GM23338 (cell line): ENCODE measurements around the gene EPAS1. TPM values are rescaled to one million over a fixed set of nuclear protein-coding genes. Genes with fewer than 3 reads are reported as not detected.

Experiments used
- CREB1 ChIP-seq: fragments of 250-450 bp; sonication (Bioruptor Pico); IDR thresholded peaks from 2 replicates; pipeline ENCODE4 v1.5.0; 2020; ENCODE audit warnings: low read depth, mild to moderate bottlenecking, moderate library complexity
- EZH2 ChIP-seq: fragments of 200-600 bp; sonication (generic); IDR thresholded peaks from one replicate; pipeline ENCODE4 v1.8.0; 2017; ENCODE audit warnings: antibody characterized with exemption, mild to moderate bottlenecking, low read depth; ENCODE audit not compliant: unreplicated experiment
- POLR2AphosphoS5 ChIP-seq: IDR thresholded peaks from 2 replicates; pipeline ENCODE4 v1.6.1; 2016; ENCODE audit warnings: antibody characterized with exemption, low read depth
- REST ChIP-seq: IDR thresholded peaks from one replicate; pipeline ENCODE4 v1.6.1; 2018; ENCODE audit warnings: antibody characterized with exemption; ENCODE audit not compliant: unreplicated experiment
- ZNF114 ChIP-seq: fragments of 250-450 bp; sonication (Bioruptor Pico); IDR thresholded peaks from 2 replicates; pipeline ENCODE4 v1.5.0; 2020; ENCODE audit warnings: mild to moderate bottlenecking, moderate library complexity
- polyA plus RNA-seq: library from polyadenylated mRNA; unstranded; fragments of >200 nt; fragmentation: Nextera tagmentation; extraction: Ambion mirVana; gene quantifications from 2 replicates; pipeline ENCODE4 v1.2.1, GENCODE V29; 2016
- total RNA-seq: library from RNA; depleted of rRNA; stranded (reverse); fragments of >200 nt; shearing (Covaris generic); gene quantifications from 2 replicates; pipeline ENCODE4 v1.2.3, GENCODE V29; 2014
- TF ChIP-seq, protein P1 (sequence below): fragments of 250-450 bp; sonication (Bioruptor Pico); IDR thresholded peaks from 2 replicates; pipeline ENCODE4 v1.5.0; 2020; ENCODE audit warnings: mild to moderate bottlenecking, moderate library complexity
- TF ChIP-seq, protein P2 (sequence below): IDR thresholded peaks from 2 replicates; pipeline ENCODE4 v1.6.1; 2016; ENCODE audit warnings: antibody characterized with exemption

Gene EPAS1
- total and polyA plus RNA-seq, 2 experiments from 2014 or later = 0.68 to 5.4 TPM

DNA sequence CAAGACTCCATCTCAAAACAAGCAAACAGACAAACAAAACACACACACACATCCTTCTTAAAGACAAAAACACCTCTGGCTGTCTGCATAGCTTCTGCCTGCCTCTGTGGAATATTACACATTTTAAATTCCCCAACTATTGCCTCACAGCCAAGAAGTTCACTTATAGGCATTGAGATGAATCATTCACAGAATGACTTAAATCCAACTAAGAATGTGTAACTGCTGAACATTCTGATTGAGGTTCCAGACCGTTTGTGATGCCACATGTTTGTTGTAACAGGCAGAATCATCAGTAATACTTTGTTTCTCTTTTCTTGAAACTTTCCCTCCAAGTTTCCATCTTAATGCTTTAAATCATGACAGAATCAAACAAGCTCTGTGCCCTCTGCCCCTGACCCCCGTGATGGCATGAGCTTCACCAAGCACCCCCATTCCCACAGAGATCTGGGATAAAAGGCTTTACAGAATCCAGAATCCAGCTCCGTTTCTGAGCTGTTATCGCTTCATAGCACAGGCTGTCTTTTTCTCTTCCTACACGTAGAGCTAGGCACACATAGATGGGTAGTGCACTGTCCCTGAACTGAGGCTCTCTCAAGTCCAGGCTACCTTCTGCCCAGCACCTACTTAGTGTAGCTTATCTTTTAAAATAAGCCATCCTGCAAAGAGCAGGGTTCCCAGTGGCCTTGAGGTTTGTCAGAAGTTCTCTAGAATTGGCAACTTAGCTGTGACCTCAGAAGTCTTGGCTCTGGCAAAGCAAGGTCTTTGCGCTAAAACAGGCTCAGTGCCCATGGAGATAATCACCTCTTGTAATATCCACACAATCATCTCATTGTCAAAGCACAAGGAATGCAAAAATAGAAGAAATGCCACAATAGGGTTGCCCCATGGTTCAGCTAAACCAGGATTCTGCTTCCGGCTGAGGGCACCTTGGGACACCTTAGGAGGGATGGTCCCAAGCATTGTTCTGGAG lies 32.9 kb downstream of the EPAS1 start (continued):
- TF ChIP-seq, protein P1, sequence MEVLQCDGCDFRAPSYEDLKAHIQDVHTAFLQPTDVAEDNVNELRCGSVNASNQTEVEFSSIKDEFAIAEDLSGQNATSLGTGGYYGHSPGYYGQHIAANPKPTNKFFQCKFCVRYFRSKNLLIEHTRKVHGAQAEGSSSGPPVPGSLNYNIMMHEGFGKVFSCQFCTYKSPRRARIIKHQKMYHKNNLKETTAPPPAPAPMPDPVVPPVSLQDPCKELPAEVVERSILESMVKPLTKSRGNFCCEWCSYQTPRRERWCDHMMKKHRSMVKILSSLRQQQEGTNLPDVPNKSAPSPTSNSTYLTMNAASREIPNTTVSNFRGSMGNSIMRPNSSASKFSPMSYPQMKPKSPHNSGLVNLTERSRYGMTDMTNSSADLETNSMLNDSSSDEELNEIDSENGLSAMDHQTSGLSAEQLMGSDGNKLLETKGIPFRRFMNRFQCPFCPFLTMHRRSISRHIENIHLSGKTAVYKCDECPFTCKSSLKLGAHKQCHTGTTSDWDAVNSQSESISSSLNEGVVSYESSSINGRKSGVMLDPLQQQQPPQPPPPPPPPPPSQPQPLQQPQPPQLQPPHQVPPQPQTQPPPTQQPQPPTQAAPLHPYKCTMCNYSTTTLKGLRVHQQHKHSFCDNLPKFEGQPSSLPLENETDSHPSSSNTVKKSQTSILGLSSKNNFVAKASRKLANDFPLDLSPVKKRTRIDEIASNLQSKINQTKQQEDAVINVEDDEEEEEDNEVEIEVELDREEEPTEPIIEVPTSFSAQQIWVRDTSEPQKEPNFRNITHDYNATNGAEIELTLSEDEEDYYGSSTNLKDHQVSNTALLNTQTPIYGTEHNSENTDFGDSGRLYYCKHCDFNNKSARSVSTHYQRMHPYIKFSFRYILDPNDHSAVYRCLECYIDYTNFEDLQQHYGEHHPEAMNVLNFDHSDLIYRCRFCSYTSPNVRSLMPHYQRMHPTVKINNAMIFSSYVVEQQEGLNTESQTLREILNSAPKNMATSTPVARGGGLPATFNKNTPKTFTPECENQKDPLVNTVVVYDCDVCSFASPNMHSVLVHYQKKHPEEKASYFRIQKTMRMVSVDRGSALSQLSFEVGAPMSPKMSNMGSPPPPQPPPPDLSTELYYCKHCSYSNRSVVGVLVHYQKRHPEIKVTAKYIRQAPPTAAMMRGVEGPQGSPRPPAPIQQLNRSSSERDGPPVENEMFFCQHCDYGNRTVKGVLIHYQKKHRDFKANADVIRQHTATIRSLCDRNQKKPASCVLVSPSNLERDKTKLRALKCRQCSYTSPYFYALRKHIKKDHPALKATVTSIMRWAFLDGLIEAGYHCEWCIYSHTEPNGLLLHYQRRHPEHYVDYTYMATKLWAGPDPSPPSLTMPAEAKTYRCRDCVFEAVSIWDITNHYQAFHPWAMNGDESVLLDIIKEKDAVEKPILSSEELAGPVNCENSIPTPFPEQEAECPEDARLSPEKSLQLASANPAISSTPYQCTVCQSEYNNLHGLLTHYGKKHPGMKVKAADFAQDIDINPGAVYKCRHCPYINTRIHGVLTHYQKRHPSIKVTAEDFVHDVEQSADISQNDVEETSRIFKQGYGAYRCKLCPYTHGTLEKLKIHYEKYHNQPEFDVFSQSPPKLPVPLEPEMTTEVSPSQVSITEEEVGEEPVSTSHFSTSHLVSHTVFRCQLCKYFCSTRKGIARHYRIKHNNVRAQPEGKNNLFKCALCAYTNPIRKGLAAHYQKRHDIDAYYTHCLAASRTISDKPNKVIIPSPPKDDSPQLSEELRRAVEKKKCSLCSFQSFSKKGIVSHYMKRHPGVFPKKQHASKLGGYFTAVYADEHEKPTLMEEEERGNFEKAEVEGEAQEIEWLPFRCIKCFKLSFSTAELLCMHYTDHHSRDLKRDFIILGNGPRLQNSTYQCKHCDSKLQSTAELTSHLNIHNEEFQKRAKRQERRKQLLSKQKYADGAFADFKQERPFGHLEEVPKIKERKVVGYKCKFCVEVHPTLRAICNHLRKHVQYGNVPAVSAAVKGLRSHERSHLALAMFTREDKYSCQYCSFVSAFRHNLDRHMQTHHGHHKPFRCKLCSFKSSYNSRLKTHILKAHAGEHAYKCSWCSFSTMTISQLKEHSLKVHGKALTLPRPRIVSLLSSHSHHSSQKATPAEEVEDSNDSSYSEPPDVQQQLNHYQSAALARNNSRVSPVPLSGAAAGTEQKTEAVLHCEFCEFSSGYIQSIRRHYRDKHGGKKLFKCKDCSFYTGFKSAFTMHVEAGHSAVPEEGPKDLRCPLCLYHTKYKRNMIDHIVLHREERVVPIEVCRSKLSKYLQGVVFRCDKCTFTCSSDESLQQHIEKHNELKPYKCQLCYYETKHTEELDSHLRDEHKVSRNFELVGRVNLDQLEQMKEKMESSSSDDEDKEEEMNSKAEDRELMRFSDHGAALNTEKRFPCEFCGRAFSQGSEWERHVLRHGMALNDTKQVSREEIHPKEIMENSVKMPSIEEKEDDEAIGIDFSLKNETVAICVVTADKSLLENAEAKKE (CRISPR knock-in tag) = no peak
- TF ChIP-seq REST (no peak), POLR2AphosphoS5 (no peak), EZH2 (no peak), CREB1 (CRISPR knock-in tag) (no peak), ZNF114 (no peak)
- TF ChIP-seq, protein P2, sequence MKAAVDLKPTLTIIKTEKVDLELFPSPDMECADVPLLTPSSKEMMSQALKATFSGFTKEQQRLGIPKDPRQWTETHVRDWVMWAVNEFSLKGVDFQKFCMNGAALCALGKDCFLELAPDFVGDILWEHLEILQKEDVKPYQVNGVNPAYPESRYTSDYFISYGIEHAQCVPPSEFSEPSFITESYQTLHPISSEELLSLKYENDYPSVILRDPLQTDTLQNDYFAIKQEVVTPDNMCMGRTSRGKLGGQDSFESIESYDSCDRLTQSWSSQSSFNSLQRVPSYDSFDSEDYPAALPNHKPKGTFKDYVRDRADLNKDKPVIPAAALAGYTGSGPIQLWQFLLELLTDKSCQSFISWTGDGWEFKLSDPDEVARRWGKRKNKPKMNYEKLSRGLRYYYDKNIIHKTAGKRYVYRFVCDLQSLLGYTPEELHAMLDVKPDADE = no peak
